Vagina (tissue), 2 donors: ENCODE measurements around the gene ABCD3.

Experiments
- POLR2A ChIP-seq, 2 donors: fragments of 450-650 bp; IDR thresholded peaks; one replicate each; pipeline ENCODE4 v1.6.1; 2017; ENCODE audit warnings: antibody characterized with exemption in 2 of 2, mild to moderate bottlenecking in 2 of 2, moderate library complexity in 2 of 2
- POLR2AphosphoS5 ChIP-seq, 2 donors: sonication (generic); formaldehyde crosslinking; IDR thresholded peaks; one replicate each; pipeline ENCODE4 v1.9.0; 2017; ENCODE audit warnings: antibody characterized with exemption in 2 of 2, mild to moderate bottlenecking in 2 of 2, low read depth in 1 of 2; ENCODE audit not compliant: insufficient read depth in 1 of 2
- TF ChIP-seq, protein P1 (sequence below), 3 experiments: fragments of 450-650 bp in 2 of 3; fragments of 200-600 bp in 1 of 3; sonication (generic) in 1 of 3; IDR thresholded peaks; one replicate each; pipeline ENCODE4 v1.5.1; 2017 to 2019; ENCODE audit warnings: antibody characterized with exemption in 3 of 3, mild to moderate bottlenecking in 2 of 3, moderate library complexity in 2 of 3

DNA sequence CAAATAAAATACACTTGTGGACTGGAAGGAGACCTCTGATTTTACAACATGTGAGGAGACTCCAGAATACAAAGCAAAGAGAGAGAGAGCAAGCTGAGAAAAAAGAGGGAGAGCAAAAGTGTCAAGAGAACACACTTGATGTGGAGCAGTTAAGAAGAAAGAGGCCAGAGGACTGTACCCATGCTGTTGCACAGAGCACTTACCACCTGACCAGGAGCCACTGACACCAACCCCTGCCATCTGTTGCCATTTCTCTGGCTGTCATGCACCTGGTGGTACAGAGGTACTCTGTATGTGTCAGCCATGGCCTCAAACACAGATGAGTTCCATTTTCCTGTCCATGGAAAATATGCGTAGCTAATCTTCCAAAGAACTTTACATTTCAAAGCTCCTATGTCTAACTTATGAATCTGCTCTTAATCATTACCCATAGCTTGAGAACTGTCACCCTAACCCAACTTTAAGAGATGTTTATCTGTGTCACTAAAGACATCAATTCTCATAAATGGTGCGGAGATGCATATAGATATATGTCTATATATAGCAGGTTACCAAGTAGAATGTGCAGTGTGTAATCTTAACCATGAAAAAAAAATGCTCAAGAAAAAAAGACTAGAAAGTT is 32.8 kb upstream of the ABCD3 start:
- TF ChIP-seq, protein P1, sequence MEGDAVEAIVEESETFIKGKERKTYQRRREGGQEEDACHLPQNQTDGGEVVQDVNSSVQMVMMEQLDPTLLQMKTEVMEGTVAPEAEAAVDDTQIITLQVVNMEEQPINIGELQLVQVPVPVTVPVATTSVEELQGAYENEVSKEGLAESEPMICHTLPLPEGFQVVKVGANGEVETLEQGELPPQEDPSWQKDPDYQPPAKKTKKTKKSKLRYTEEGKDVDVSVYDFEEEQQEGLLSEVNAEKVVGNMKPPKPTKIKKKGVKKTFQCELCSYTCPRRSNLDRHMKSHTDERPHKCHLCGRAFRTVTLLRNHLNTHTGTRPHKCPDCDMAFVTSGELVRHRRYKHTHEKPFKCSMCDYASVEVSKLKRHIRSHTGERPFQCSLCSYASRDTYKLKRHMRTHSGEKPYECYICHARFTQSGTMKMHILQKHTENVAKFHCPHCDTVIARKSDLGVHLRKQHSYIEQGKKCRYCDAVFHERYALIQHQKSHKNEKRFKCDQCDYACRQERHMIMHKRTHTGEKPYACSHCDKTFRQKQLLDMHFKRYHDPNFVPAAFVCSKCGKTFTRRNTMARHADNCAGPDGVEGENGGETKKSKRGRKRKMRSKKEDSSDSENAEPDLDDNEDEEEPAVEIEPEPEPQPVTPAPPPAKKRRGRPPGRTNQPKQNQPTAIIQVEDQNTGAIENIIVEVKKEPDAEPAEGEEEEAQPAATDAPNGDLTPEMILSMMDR (IDR thresholded peaks at IDR 0.05): no peak
- TF ChIP-seq POLR2A (IDR thresholded peaks at IDR 0.05): no peak
- TF ChIP-seq POLR2AphosphoS5 (IDR thresholded peaks at IDR 0.05; ENCODE audit: insufficient read depth in 1 of 2, low read depth in 1 of 2): no peak
